H9 (cell line): ENCODE results near the gene SRGAP3. TPM values are rescaled to one million over a fixed set of nuclear protein-coding genes. Genes with fewer than 3 reads are reported as not detected.

Experiments
- DNase-seq: peaks from one replicate; pipeline ENCODE4 v3.0.0-alpha.2; 2017
- H2AFZ ChIP-seq: one replicate; pipeline ENCODE4 v1.6.1; 2013; ENCODE audit warnings: mild to moderate bottlenecking, low read length, control low read depth, moderate library complexity
- H2AK5ac ChIP-seq: 2 replicates; pipeline ENCODE4 v1.6.1; 2013; ENCODE audit warnings: low read length, control low read depth, mixed read lengths; ENCODE audit not compliant: insufficient read length
- H2BK120ac ChIP-seq: one replicate; pipeline ENCODE4 v1.6.1; 2013; ENCODE audit warnings: low read depth, mild to moderate bottlenecking, low read length, control low read depth, inconsistent platforms; ENCODE audit not compliant: poor library complexity, severe bottlenecking
- H2BK12ac ChIP-seq: 2 replicates; pipeline ENCODE4 v1.6.1; 2013; ENCODE audit warnings: low read length, control low read depth, mixed read lengths, low read depth; ENCODE audit not compliant: insufficient read length
- H2BK15ac ChIP-seq: 2 replicates; pipeline ENCODE4 v1.6.1; 2013; ENCODE audit warnings: low read depth, low read length, control low read depth
- H2BK20ac ChIP-seq: one replicate; pipeline ENCODE4 v1.6.1; 2013; ENCODE audit warnings: low read depth, mild to moderate bottlenecking, low read length, control low read depth, inconsistent platforms; ENCODE audit not compliant: poor library complexity, severe bottlenecking
- H2BK5ac ChIP-seq: 2 replicates; pipeline ENCODE4 v1.6.1; 2013; ENCODE audit warnings: low read length, control low read depth, mixed read lengths; ENCODE audit not compliant: insufficient read length
- H3K14ac ChIP-seq: 2 replicates; pipeline ENCODE4 v1.6.1; 2013; ENCODE audit warnings: low read length, control low read depth; ENCODE audit not compliant: insufficient read depth
- H3K18ac ChIP-seq: 2 replicates; pipeline ENCODE4 v1.6.1; 2013; ENCODE audit warnings: low read depth, mild to moderate bottlenecking, mixed read lengths, low read length, control low read depth; ENCODE audit not compliant: insufficient read length
- H3K23ac ChIP-seq: 2 replicates; pipeline ENCODE4 v1.6.1; 2013; ENCODE audit warnings: low read length, control low read depth, mixed read lengths, low read depth; ENCODE audit not compliant: insufficient read length
- H3K23me2 ChIP-seq: 2 replicates; pipeline ENCODE4 v1.6.1; 2013; ENCODE audit warnings: low read depth, mild to moderate bottlenecking, mixed read lengths, low read length, control low read depth; ENCODE audit not compliant: insufficient read length, poor library complexity, severe bottlenecking
- H3K27ac ChIP-seq: 2 replicates; pipeline ENCODE4 v1.5.1; 2013; ENCODE audit warnings: low read length, control low read depth, mixed read lengths, low read depth; ENCODE audit not compliant: insufficient read length
- H3K27me3 ChIP-seq: 2 replicates; pipeline ENCODE4 v1.6.1; 2013; ENCODE audit warnings: low read length, control low read depth, inconsistent platforms; ENCODE audit not compliant: insufficient read depth
- H3K4ac ChIP-seq: 2 replicates; pipeline ENCODE4 v1.6.1; 2013; ENCODE audit warnings: low read depth, mild to moderate bottlenecking, control low read depth, inconsistent platforms, low read length, moderate library complexity
- H3K4me1 ChIP-seq: 2 replicates; pipeline ENCODE4 v1.6.1; 2013; ENCODE audit warnings: low read length, control low read depth, inconsistent platforms; ENCODE audit not compliant: insufficient read depth
- H3K4me2 ChIP-seq: 2 replicates; pipeline ENCODE4 v1.6.1; 2013; ENCODE audit warnings: low read length, control low read depth, mixed read lengths; ENCODE audit not compliant: insufficient read length, insufficient read depth
- H3K56ac ChIP-seq: 2 replicates; pipeline ENCODE4 v1.6.1; 2013; ENCODE audit warnings: low read depth, mild to moderate bottlenecking, mixed read lengths, low read length, control low read depth; ENCODE audit not compliant: insufficient read length
- H3K79me1 ChIP-seq: 2 replicates; pipeline ENCODE4 v1.6.1; 2013; ENCODE audit warnings: low read depth, mild to moderate bottlenecking, moderate library complexity, low read length, control low read depth, inconsistent platforms; ENCODE audit not compliant: insufficient read depth, poor library complexity, severe bottlenecking
- H3K79me2 ChIP-seq: 2 replicates; pipeline ENCODE4 v1.6.1; 2013; ENCODE audit warnings: low read length, control low read depth, inconsistent platforms; ENCODE audit not compliant: insufficient read depth
- H3K9ac ChIP-seq: 2 replicates; pipeline ENCODE4 v1.6.1; 2013; ENCODE audit warnings: low read length, control low read depth, mixed read lengths; ENCODE audit not compliant: insufficient read length; ENCODE audit errors: extremely low read depth
- H3K9me3 ChIP-seq: one replicate; pipeline ENCODE4 v1.6.1; 2013; ENCODE audit warnings: low read depth, low read length, inconsistent platforms; ENCODE audit not compliant: control insufficient read depth
- H3T11ph ChIP-seq: one replicate; pipeline ENCODE4 v1.6.1; 2013; ENCODE audit warnings: mild to moderate bottlenecking, low read length, control low read depth, inconsistent platforms
- H4K20me1 ChIP-seq: one replicate; pipeline ENCODE4 v1.6.1; 2013; ENCODE audit not compliant: control insufficient read depth, insufficient read length, insufficient read depth
- H4K5ac ChIP-seq: 2 replicates; pipeline ENCODE4 v1.6.1; 2013; ENCODE audit warnings: low read depth, mild to moderate bottlenecking, mixed read lengths, low read length, control low read depth; ENCODE audit not compliant: insufficient read length
- H4K8ac ChIP-seq: replicated peaks from 2 replicates; pipeline ENCODE4 v1.6.1; 2013; ENCODE audit warnings: low read length, control low read depth, mixed read lengths, low read depth; ENCODE audit not compliant: insufficient read length
- H4K91ac ChIP-seq: 2 replicates; pipeline ENCODE4 v1.6.1; 2013; ENCODE audit warnings: low read depth, mild to moderate bottlenecking, moderate library complexity, mixed read lengths, low read length, control low read depth; ENCODE audit not compliant: insufficient read length
- H3K27ac Mint-ChIP-seq, 3 experiments: 2 replicates in 2 of 3; 3 replicates in 1 of 3; pipeline ENCODE4 v1.8.0; 2020 to 2021; ENCODE audit warnings: mixed read lengths in 3 of 3, mild to moderate bottlenecking in 1 of 3, moderate library complexity in 1 of 3
- H3K27me3 Mint-ChIP-seq: 2 replicates; pipeline ENCODE4 v1.8.0; 2021; ENCODE audit warnings: low read depth, mild to moderate bottlenecking, moderate library complexity, mixed read lengths
- H3K36me3 Mint-ChIP-seq, 3 experiments: 2 replicates in 2 of 3; 3 replicates in 1 of 3; pipeline ENCODE4 v1.8.0; 2020 to 2021; ENCODE audit warnings: low read depth in 3 of 3, mixed read lengths in 3 of 3; ENCODE audit not compliant: insufficient read depth in 1 of 3
- H3K4me1 Mint-ChIP-seq, 2 experiments: 2 replicates each; pipeline ENCODE4 v1.8.0; 2020; ENCODE audit warnings: mixed read lengths in 2 of 2
- H3K4me3 Mint-ChIP-seq, 2 experiments: 2 replicates in 1 of 2; 3 replicates in 1 of 2; pipeline ENCODE4 v1.8.0; 2020 to 2021; ENCODE audit warnings: mild to moderate bottlenecking in 2 of 2, mixed read lengths in 2 of 2, moderate library complexity in 1 of 2
- H3K9me3 Mint-ChIP-seq, 2 experiments: 2 replicates in 1 of 2; 3 replicates in 1 of 2; pipeline ENCODE4 v1.8.0; 2020; ENCODE audit warnings: mild to moderate bottlenecking in 2 of 2, mixed read lengths in 2 of 2, moderate library complexity in 1 of 2
- CTCF ChIP-seq: fragments of 200-600 bp; sonication (generic); conservative IDR thresholded peaks from 3 replicates; pipeline ENCODE4 v1.8.0; 2021; ENCODE audit warnings: antibody characterized with exemption, mild to moderate bottlenecking
- total RNA-seq: library from RNA; stranded (reverse); gene quantifications from 2 replicates; pipeline ENCODE4 v1.2.1, GENCODE V29; 2021

Gene SRGAP3
- total RNA-seq, 1 experiment from 2014 or later, result 3.4 TPM

GRCh38 chr3:8953313-8953712 is 296.1 kb downstream of the SRGAP3 start:
- Histone ChIP-seq H3K9me3 (no peaks in the 10 kb centered on the region), H3K56ac (no peak overlapping the region), H3T11ph (no peak overlapping the region), H2BK120ac (no peak overlapping the region), H3K23ac (no peak overlapping the region), H2BK5ac (no peak overlapping the region), H3K27me3 (no peaks in the 10 kb centered on the region), H2BK12ac (no peak overlapping the region), H3K79me2 (no peaks in the 10 kb centered on the region), H4K8ac (no peak overlapping the region), H3K79me1 (no peaks in the 10 kb centered on the region), H3K18ac (no peak overlapping the region), H3K23me2 (no peaks in the 10 kb centered on the region), H2AK5ac (no peak overlapping the region), H2BK15ac (no peak overlapping the region), H4K91ac (no peak overlapping the region), H3K4me1 (no peaks in the 10 kb centered on the region), H3K27ac (no peak overlapping the region), H2BK20ac (no peak overlapping the region), H2AFZ (no peak overlapping the region), H3K14ac (no peak overlapping the region), H4K5ac (no peak overlapping the region), H3K4ac (no peak overlapping the region), H3K4me2 (no peak overlapping the region), H4K20me1 (no peaks in the 10 kb centered on the region), H3K9ac (no peak overlapping the region)
- H3K36me3 Mint-ChIP-seq, result peaks cover 0 to 20% (median 13%) of the 10 kb centered on the region in 3 experiments; a peak in 6 of 7 replicates
- no peak overlapping the region for H3K4me3 Mint-ChIP-seq
- H3K4me1 Mint-ChIP-seq, result peaks cover 11 to 17% of the 10 kb centered on the region in 2 experiments
- DNase-seq, result no peak
- no peak for TF ChIP-seq CTCF
- H3K9me3 Mint-ChIP-seq, result no peaks in the 10 kb centered on the region
- H3K27me3 Mint-ChIP-seq, result no peaks in the 10 kb centered on the region
- H3K27ac Mint-ChIP-seq, result no peak overlapping the region
